ENCODE measurements around the gene RGS12. TPM values are rescaled to one million over a fixed set of nuclear protein-coding genes. Genes with fewer than 3 reads are reported as not detected.
"Not testable (repeated sequence)": the region's sequence is repeated elsewhere in the genome, so short reads cannot be mapped to it uniquely, and the experiment has no call there.

The RGS12 gene
- total RNA-seq, 1 experiment from 2014 or later, result 53.9 TPM

DNA sequence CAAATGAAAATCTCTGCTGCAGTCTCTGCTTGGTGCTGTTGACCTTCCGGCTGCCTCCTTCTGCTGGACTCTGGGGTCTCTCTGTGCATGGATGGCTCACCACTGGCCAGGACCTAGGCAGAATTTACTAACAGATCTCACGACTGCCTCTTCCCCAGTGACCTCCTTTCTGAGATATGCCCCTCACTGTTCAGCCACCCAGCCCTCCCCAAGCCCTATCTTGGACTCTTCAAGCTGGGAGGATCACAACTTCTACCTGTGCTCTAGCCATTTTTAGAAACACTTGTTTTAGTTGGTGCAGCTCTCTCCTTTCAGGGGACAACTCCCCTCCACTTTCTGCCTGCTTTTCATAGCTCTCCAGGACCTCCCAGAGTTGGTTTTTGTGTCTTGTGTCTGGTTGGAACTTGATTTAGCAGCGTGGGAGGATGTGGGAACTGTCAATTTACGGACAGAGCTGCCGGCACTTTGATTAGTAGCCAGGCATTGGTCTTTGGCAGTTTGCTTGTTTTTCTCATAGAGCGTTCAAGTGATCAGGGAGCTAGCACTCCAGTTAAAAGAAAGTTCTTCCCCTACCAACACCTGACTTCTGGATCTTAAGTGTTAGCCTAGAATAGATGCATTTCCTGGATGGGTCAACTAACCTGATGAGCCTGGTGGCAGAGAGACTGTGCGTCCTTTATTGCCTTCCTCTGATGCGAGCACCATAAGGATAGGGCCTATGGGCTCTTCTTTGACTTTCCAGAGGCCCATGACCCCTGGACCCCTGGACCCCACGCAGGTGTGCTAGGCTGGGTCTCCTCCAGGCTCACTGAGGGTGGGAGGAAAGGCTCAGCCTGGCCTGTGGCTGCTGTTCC is 6.5 kb downstream of the RGS12 start:
- Histone ChIP-seq H3K4me1 (ENCODE audit: insufficient read depth, low read length, poor library complexity, severe bottlenecking) (peaks cover 29% of the 10 kb centered on the region), H3K27ac (ENCODE audit: low read depth, low read length, poor library complexity, severe bottlenecking) (no peak overlapping the region), H3K4me3 (ENCODE audit: low read depth, low read length, poor library complexity, severe bottlenecking) (no peak overlapping the region), H3K9me3 (ENCODE audit: low read depth, low read length, poor library complexity, severe bottlenecking) (peaks cover 3% of the 10 kb centered on the region), H3K27me3 (replicated peaks; ENCODE audit: insufficient read depth, low read depth, low read length, poor library complexity) (no peaks in the 10 kb centered on the region), H3K36me3 (ENCODE audit: insufficient read depth, low read length, poor library complexity, severe bottlenecking) (peaks cover 4% of the 10 kb centered on the region)
- DNase-seq (ENCODE audit: low spot score), result no peak
- CTCF ChIA-PET, result no interaction called here
- TF ChIP-seq, protein P1, sequence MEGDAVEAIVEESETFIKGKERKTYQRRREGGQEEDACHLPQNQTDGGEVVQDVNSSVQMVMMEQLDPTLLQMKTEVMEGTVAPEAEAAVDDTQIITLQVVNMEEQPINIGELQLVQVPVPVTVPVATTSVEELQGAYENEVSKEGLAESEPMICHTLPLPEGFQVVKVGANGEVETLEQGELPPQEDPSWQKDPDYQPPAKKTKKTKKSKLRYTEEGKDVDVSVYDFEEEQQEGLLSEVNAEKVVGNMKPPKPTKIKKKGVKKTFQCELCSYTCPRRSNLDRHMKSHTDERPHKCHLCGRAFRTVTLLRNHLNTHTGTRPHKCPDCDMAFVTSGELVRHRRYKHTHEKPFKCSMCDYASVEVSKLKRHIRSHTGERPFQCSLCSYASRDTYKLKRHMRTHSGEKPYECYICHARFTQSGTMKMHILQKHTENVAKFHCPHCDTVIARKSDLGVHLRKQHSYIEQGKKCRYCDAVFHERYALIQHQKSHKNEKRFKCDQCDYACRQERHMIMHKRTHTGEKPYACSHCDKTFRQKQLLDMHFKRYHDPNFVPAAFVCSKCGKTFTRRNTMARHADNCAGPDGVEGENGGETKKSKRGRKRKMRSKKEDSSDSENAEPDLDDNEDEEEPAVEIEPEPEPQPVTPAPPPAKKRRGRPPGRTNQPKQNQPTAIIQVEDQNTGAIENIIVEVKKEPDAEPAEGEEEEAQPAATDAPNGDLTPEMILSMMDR (conservative IDR thresholded peaks at IDR 0.05; ENCODE audit: low read depth, low read length), result no peak
- no peak for TF ChIP-seq EZH2 (IDR thresholded peaks at IDR 0.05; ENCODE audit: borderline replicate concordance, low read depth, low read length, poor library complexity, severe bottlenecking)
- no TSS peak for BruUV-seq (replicated peaks)
- POLR2A ChIA-PET (ENCODE audit: low non-redundant PET), result no interaction called here
- intact Hi-C loops (cut with micrococcal nuclease; ENCODE audit: unreplicated experiment), result no loop called here

DNA sequence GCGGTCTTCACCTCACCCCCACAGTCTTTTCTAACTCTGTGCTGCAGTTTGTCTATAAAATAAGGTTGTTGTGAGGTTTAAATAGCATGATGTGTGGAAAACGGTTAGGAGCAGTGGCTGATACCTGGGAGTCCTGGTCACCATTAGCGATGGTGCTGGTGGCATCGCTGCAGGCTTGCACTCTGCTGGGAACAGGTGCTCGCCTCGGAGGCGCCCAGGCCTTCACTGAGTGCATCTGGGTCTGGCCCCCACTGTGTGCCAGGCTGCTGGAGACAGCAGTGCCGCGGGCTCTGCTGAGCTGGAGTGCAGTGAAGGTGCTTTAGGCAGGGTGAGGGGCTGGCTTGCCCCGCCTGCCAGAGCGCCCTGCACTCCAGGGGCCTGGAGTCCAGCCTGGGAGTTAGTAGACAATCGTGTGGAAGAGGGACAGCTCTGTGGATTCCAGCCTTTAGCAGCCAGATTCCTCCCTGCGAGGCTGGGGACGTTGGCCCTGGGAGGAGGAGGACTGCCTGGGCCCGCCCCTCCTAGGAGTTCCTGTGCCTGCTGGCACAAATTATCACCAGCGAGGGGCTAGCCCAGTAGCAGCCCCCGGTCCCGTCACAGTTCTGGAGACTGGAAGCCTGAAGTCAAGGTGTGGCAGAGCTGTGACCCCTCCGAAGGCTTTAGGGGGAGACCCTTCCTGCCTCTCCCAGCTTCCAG is 7.3 kb downstream of the RGS12 start:
- POLR2A ChIA-PET (ENCODE audit: low non-redundant PET), result no interaction called here
- peaks cover 4% of the 10 kb centered on the region for H3K36me3 ChIP-seq (ENCODE audit: insufficient read depth, low read length, poor library complexity, severe bottlenecking)
- H3K27ac ChIP-seq (ENCODE audit: low read depth, low read length, poor library complexity, severe bottlenecking), result peak overlapping the region; percentile 21
- TF ChIP-seq EZH2 (IDR thresholded peaks at IDR 0.05; ENCODE audit: borderline replicate concordance, low read depth, low read length, poor library complexity, severe bottlenecking), result no peak
- TF ChIP-seq, protein P1 (conservative IDR thresholded peaks at IDR 0.05; ENCODE audit: low read depth, low read length), result no peak
- no TSS peak for BruUV-seq (replicated peaks)
- DNase-seq (ENCODE audit: low spot score), result no peak
- H3K9me3 ChIP-seq (ENCODE audit: low read depth, low read length, poor library complexity, severe bottlenecking), result peaks cover 3% of the 10 kb centered on the region
- no peak overlapping the region for H3K4me3 ChIP-seq (ENCODE audit: low read depth, low read length, poor library complexity, severe bottlenecking)
- peaks cover 33% of the 10 kb centered on the region for H3K4me1 ChIP-seq (ENCODE audit: insufficient read depth, low read length, poor library complexity, severe bottlenecking)
- intact Hi-C loops (cut with micrococcal nuclease; ENCODE audit: unreplicated experiment), result no loop called here
- H3K27me3 ChIP-seq (replicated peaks; ENCODE audit: insufficient read depth, low read depth, low read length, poor library complexity), result no peaks in the 10 kb centered on the region
- CTCF ChIA-PET, result no interaction called here

DNA sequence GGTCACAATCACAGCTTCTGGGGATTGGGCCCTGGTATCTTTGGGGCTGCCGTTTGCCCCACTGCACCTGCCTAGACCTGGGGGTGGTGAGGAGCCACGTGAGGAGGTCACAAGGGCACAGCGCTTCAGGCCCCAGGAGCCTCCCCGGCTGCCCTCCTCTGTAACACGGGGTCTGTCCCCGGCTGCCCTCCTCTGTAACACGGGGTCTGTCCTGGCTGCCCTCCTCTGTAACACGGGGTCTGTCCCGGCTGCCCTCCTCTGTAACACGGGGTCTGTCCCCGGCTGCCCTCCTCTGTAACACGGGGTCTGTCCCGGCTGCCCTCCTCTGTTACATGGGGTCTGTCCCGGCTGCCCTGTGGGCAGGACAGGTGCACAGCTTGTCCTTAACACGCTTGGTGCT is 8.1 kb downstream of the RGS12 start:
- POLR2A ChIA-PET (ENCODE audit: low non-redundant PET), result not testable (repeated sequence)

More for the DNA sequence above, 8.1 kb downstream of the RGS12 start:
- H3K9me3 ChIP-seq (ENCODE audit: low read depth, low read length, poor library complexity, severe bottlenecking); intact Hi-C loops (cut with micrococcal nuclease; ENCODE audit: unreplicated experiment); CTCF ChIA-PET; DNase-seq (ENCODE audit: low spot score); H3K27me3 ChIP-seq (replicated peaks; ENCODE audit: insufficient read depth, low read depth, low read length, poor library complexity); H3K36me3 ChIP-seq (ENCODE audit: insufficient read depth, low read length, poor library complexity, severe bottlenecking); H3K4me3 ChIP-seq (ENCODE audit: low read depth, low read length, poor library complexity, severe bottlenecking); BruUV-seq (replicated peaks): not testable (repeated sequence)
- H3K27ac ChIP-seq (ENCODE audit: low read depth, low read length, poor library complexity, severe bottlenecking), result peak overlapping the region; percentile 21
- H3K4me1 ChIP-seq (ENCODE audit: insufficient read depth, low read length, poor library complexity, severe bottlenecking), result peaks cover 40% of the 10 kb centered on the region

Measured in A673 (cell line).